HG03097 (cell line): ENCODE data around the gene CELA2B.
"Not testable (repeated sequence)": the region's sequence is repeated elsewhere in the genome, so short reads cannot be mapped to it uniquely, and the experiment has no call there.

Experiments
- ATAC-seq: cut with Tn5 transposase; IDR thresholded peaks from one replicate; pipeline ENCODE4 v1.9.1; 2021; ENCODE audit not compliant: unreplicated experiment, low FRiP score

The CELA2B gene

DNA sequence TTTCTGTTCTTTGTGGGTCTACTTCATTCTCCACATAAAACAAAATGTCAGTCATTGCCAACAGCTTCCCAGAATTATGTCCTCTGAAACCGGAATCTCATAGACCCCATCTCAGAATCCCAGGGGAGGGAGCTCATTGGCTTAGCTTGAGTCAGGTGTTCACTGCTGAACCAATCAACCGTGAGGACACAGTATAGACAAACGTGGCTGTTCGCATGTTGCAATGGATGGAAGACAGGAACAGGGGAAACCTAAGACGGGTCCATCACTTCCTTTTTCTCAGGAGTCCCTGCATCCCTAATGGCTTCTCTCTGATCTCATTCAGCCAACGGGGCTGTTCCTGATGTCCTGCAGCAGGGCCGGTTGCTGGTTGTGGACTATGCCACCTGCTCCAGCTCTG lies 10.2 kb upstream of the CELA2B start:
- no peak for ATAC-seq

DNA sequence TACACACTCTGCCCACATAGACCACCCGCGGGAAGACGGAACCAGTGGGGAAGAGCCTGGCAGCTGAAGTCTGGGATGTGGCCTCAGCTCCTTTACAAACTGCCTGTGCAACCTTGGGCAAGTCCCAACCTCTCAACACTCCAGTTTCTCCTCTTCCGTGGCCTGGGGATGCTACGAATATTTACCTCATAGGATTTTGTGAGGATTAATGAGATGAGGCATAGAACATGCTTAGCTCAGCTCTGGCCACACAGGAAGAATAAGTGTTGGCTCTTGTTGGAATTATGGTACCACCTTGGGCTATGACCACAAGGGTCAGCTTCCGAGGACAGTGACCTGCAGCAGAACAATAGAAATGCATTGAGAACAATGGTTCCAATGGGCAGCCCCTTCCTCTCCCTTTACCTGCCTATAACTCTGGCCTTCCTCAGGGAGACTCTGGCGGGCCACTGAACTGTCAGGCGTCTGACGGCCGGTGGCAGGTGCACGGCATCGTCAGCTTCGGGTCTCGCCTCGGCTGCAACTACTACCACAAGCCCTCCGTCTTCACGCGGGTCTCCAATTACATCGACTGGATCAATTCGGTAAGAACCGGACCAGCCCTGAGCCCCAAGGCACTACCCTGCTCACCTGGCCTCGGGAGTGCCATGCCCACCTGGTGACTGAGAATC lies 8.8 kb upstream of the CELA2B start:
- ATAC-seq = not testable (repeated sequence)

DNA sequence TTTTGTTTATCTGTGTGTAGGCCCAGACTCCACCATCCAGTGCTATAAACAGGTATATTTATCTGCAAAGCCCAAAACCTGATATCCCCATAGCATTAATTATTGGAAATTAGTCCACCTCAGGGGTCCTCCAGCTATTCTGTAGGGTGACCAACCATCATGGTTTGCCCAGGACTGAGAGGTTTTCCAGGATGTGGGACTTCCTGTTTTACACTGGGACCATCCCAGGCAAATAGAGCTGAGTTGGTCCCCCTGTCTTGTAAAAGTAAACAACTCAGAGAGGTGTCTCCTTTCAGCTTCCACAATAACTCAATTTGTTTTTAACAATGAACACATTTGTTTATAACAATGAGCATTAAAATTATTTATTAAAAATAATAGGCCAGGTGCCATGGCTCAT lies 7.8 kb upstream of the CELA2B start:
- ATAC-seq = no peak

DNA sequence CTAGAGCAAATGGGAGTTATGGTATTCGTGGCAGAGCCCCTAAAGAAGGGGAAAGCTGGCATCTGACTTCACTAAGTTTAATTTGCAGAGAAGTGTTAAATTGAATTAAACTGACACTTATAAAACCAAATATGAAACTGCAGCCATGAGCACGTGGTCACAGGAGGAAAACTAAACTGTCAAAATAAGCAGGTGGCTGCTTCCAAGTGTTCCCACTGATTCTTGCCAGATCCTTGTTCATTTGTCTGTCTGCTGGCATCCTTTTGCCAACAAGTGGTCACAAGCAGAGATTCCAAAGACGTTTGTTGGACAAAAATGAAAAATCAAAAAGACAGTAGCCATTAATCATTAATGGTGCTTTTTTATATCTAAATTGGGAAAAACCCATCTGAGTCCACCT lies 6.5 kb upstream of the CELA2B start:
- ATAC-seq = no peak

DNA sequence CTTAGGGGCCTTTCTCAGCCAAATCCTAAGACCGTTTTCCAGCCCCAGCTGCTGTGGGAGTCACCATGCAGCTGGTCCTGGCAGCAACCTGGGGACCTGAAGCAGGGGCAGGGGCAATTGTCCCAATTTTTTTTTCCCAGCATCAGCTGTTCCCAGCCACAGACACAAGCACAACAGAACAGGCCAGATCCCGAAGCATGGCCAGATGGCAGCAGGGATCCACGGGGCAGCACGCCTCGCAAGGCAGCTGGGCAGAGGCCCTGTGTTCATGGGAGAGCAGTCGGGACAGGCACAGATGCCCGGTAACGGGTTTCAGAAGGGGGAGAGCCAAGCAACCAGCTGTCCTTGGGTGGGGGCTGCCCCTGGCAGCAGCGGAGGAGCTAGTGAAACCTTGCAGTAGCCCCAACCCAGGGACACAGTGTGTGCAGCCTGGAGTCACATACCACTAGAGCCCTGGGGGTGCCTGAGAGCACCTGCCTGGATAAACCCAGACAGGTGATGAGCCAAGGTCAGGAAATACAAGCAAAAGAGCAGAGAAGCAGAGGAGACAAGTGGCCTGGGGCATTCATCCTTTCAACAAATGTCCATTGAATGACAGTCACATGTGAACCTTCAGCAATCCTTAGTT lies 6.0 kb upstream of the CELA2B start:
- ATAC-seq = not testable (repeated sequence)

DNA sequence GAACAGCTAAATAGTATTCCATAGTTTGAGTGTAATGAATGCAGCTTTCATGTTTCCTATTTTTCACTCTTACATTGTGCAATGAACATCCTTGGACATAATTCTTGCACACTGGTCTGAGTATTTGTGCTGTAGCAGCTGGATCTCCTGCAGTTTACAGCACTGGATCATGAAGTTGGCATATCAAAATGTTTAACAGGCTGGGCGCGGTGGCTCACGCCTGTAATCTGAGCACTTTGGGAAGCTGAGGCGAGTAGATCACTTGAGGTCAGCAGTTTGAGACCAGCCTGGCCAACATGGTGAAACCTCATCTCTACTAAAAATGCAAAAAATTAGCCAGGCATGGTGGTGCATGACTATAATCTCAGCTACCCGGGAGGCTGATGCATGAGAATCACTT lies 4.8 kb upstream of the CELA2B start:
- ATAC-seq = not testable (repeated sequence)

DNA sequence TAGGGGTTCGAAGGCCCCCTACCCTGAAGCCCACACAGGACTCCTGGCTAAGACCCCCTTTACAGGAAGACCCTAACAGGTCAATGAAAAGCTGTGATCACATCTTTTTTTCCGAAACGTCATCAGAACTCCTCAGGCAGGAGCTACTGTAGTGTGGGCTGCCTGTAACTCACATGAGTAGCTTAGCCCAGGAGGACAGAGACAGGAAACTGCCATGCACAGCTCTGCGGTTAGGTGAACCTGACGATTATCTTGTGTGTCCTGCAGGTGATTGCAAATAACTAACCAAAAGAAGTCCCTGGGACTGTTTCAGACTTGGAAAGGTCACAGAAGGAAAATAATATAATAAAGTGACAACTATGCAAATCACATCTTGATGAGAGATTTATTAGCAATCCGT lies 4.2 kb upstream of the CELA2B start:
- not testable (repeated sequence) for ATAC-seq

DNA sequence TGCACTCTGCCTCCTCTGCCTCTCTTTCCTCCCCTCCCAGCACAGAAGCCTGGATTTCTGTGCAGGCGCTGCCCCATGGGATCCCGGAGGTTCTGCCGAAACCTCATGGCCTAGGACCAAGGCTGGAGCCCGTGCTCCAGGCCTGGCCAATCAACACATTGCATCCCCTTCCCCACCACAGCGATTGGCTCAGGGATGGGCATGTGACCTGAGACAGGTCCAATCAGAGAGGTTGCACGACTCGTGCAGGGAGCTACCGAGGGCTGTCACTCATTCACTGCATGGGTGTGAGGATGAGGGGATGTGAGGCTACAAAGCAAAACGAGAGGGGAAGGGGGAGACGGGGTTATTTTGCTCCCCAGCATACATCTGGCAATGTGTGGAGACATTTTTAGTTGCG lies 3.3 kb upstream of the CELA2B start:
- no peak for ATAC-seq

DNA sequence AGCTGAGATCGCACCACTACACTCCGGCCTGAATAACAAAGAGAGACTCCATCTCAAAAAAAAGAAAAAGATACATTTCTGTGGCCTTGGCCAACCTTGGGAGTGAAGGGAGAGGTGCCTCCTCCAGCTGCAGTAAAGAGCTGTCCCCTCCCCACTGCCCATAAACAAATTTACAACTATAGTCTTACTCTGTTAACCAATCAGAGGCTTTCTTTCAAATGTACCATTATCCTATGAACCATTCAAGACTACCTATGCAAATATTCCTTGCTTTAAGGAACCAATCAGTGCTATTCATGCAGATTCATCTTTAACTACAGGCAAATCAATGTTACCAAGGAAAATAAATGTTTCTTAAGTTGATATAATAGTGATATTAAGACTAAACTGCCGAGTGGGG lies 1.0 kb downstream of the CELA2B start:
- no peak for ATAC-seq

DNA sequence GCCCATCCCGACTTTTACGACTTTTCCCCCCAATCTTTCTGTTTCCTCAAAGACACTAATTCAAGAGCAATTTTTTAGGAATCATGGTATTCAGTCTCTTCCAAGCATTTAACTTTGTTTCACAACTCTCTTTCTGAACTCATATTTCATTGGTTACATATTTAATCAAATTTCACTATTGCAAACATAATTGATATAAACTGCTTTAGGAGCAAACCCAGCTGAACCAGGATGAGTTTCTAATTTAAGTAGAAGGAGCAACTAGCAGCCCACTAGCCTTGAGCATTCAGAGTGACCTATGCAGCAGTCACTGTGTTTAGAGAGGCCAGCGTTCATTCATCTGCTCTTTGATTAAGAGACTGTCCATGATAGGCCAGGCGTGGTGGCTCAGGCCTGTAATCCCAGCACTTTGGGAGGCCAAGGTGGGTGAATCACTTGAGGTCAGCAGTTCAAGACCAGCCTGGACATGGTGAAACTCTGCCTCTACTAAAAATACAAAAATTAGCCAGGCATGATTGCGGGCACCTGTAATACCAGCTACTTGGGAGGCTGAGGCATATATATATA lies 1.8 kb downstream of the CELA2B start:
- no peak for ATAC-seq

DNA sequence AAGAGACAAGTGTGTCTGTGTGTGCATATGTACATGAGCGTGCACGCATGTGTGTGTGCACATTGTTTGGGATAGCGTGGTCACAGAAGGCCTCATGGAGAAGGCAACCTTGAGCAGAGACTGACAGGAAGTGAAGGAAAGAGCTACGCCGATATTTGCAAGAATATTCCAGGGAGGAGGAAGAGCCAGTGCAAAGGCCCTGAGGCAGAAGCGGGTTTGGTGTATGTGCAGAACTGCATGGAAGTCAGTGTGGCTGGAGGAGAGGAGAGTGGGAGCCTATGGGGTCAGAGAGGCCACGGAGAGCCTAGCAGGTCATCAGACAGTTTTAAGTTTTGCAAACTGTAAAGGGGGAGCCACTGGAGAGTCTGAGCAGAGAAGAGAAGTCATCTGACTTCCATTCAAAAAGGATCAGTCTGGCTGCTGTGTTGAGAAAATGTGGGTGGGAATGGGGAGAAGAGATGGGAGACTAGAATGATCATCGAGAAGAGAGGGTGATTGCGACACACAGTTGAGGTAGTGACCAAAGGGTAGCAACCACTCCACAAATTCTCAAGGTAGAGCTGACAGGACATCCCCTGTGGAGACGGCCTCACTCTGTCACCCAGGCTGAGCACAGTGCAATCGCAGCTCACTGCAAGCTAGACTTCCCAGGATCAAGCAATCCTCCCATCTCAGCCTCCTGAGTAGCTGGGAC lies 3.9 kb downstream of the CELA2B start:
- ATAC-seq = no peak

DNA sequence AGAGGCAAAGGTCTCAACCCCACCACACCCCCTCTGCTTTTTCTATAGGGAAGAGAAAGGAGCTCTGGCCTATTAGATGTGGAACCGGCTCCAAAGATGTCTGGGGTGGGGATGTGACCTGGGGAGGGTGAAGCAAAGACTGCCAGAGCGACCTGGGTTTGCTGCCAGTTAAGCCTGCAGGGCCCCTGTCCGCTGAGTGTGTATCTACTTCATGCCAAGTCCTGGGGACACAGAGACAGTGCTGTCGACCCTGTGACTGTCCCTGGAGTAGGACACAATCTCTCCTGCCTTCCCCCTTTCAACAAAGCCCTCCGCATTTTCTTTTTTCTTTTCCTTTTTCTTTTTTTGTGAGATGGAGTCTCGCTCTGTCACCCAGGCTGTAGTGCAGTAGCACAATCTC lies 6.6 kb downstream of the CELA2B start:
- ATAC-seq = not testable (repeated sequence)

DNA sequence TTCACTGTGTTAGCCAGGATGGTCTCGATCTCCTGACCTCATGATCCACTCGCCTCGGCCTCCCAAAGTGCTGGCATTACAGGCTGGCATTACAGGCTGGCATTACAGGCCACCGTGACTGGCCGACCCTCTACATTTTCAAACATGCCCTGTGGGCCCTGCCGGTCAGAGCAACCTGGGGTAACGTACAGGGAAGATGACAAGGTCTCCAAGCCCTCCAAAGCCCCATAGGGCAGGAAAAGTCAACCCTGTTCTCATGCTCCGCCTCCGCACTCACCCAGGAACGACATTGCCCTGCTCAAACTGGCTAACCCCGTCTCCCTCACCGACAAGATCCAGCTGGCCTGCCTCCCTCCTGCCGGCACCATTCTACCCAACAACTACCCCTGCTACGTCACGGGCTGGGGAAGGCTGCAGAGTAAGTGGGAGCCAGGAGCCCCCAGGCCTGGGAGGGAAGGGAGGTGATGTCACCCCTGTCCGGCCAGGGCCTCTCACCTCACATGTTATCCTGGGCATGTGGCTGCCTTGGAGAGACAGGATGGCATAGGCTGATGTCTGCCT lies 7.2 kb downstream of the CELA2B start:
- ATAC-seq = not testable (repeated sequence)

DNA sequence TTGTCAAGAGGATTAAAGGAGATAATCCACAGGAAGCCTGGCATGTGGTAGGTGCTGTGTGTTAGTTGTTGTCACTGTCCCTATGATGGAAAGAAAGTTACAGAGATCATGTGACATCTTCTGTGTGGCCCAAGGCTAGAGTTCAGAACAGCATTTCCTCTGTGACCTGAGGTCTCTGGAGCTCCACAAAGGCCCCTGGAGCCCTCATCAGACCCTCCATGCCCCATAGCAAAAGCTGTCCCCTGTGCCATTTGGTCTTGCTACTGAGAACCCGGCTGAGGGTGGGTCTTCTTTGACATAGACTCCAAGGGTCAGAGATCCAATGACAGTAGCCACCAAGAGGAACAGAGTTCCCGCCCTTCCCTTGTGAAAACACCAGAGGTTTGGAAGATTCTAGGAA lies 8.1 kb downstream of the CELA2B start:
- no peak for ATAC-seq

DNA sequence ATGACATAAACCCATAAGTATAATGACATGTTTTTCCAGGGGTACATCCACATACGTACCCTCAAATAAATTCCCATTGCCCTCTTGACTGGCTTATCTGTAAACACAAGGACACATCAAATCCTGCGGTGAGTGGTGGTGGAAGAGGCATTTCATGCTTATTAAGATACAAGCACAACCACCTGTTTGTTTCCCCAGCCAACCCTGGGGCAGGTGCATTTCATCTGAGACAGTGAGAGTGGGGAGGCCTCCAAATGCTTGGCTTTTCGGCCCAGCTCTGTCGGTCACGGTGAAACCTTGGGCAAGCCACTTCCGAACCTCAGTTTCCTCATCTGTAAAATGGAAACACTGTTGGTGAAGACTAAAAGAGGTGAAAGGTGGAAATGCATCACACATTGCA lies 8.5 kb downstream of the CELA2B start:
- not testable (repeated sequence) for ATAC-seq

DNA sequence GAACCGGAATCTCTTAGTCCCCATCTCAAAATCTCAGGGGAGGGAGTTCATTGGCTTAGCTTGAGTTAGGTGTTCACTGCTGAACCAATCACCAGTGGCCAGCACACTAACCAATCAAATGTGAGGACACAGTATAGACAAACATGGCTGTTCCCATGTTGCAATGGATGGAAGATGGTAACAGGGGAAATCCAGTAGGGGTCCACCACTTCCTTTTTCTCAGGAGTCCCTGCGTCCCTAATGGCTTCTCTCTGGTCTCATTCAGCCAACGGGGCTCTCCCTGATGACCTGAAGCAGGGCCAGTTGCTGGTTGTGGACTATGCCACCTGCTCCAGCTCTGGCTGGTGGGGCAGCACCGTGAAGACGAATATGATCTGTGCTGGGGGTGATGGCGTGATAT lies 9.7 kb downstream of the CELA2B start:
- no peak for ATAC-seq

DNA sequence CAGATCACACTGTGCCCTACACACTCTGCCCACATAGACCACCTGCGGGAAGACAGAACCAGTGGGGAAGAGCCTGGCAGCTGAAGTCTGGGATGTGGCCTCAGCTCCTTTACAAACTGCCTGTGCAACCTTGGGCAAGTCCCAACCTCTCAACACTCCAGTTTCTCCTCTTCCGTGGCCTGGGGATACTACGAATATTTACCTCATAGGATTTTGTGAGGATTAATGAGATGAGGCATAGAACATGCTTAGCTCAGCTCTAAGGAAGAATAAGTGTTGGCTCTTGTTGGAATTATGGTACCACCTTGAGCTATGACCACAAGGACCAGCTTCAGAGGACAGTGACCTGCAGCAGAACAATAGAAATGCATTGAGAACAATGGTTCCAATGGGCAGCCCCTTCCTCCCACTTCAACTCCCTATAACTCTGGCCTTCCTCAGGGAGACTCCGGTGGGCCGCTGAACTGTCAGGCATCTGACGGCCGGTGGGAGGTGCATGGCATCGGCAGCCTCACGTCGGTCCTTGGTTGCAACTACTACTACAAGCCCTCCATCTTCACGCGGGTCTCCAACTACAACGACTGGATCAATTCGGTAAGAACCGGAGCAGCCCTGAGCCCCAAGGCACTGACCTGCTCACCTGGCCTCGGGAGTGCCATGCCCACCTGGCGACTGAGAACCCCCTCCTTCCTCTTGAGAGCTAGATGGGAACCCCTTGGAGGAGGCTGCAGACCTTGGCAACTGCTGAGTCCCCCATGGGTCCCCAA lies 11.1 kb downstream of the CELA2B start:
- ATAC-seq = not testable (repeated sequence)

DNA sequence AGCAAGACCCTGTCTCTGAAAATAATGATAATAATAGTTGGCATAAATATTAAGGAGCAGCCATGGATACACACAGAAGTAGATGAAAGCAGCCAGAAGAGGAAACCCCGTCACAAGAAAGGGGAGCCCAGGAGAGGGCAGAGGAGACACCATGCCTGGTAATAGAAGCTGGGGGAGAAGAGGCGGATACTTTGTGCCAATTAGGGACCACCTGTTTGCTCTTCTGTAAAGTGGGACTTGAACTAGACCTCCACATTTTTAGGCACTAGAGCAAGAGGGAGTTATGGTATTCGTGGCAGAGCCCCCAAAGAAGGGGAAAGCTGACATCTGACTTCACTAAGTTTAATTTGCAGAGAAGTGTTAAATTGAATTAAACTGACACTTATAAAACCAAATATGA lies 12.5 kb downstream of the CELA2B start:
- ATAC-seq = no peak

DNA sequence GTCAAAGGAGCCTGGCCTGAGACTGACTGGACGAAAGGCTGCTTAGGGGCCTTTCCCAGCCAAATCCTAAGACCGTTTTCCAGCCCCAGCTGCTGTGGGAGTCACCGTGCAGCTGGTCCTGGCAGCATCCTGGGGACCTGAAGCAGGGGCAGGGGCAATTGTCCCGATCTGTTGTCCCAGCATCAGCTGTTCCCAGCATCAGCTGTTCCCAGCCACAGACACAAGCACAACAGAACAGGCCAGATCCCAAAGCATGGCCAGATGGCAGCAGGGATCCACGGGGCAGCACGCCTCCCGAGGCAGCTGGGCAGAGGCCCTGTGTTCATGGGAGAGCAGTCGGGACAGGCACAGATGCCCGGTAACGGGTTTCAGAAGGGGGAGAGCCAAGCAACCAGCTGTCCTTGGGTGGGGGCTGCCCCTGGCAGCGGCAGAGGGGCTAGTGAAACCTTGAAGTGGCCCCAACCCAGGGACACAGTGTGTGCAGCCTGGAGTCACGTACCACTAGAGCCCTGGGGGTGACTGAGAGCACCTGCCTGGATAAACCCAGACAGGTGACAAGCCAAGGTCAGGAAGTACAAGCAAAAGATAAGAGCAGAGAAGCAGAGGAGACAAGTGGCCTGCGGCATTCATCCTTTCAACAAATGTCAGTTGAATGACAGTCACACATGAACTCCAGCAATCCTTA lies 13.3 kb downstream of the CELA2B start:
- ATAC-seq = no peak

DNA sequence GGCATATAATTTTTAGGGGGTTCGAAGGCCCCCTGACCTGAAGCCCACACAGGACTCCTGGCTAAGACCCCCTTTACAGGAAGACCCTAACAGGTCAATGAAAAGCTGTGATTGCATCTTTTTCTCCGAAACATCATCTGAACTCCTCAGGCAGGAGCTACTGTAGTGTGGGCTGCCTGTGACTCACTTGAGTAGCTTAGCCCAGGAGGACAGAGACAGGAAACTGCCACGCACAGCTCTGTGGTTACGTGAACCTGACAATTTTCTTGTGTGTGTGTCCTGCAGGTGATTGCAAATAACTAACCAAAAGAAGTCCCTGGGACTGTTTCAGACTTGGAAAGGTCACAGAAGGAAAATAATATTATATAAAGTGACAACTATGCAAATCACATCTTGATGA lies 15.1 kb downstream of the CELA2B start:
- ATAC-seq = not testable (repeated sequence)
